ENCODE data around the gene TRPM5.

DNA sequence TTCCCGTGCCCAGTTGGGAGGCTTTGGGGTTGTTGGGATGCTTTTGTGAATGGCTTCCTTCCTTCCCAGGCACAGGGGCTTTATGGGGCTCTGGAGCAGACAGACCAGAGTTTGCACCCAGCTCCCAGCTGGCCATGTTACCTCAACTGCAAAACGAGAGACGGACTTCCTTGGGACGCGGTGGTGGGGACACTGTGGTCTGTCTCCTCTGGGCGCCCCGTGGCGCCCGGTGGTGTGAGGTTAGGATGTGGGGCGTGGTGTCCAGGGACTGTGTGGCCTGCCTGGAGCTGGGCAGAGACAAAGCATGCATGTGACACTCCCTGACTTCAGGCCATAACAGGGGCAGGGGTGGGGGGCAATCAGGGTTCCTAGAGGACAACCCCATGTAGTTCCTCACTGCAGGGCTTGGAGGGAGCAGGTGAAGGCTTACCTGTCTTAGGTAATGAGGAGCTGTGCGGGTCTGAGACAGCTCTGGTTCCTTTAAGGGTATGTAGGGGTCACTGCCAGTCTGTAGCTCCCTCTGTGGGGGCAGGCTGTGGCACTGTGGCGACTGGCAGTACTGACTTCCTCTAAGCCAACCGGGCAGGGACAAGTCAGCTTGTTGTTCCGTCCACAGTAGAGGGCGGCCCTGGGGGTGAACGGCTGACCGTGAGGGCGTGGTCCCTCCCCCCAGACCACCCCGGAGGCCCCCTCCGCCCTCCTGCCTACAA lies 14.9 kb upstream of the TRPM5 start:
- TF ChIP-seq, protein P1, sequence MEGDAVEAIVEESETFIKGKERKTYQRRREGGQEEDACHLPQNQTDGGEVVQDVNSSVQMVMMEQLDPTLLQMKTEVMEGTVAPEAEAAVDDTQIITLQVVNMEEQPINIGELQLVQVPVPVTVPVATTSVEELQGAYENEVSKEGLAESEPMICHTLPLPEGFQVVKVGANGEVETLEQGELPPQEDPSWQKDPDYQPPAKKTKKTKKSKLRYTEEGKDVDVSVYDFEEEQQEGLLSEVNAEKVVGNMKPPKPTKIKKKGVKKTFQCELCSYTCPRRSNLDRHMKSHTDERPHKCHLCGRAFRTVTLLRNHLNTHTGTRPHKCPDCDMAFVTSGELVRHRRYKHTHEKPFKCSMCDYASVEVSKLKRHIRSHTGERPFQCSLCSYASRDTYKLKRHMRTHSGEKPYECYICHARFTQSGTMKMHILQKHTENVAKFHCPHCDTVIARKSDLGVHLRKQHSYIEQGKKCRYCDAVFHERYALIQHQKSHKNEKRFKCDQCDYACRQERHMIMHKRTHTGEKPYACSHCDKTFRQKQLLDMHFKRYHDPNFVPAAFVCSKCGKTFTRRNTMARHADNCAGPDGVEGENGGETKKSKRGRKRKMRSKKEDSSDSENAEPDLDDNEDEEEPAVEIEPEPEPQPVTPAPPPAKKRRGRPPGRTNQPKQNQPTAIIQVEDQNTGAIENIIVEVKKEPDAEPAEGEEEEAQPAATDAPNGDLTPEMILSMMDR (IDR thresholded peaks at IDR 0.05): no peak
- no peak for TF ChIP-seq POLR2A (IDR thresholded peaks at IDR 0.05)

Data from esophagus squamous epithelium (tissue), 4 donors.